Epidermal melanocyte (primary cell): ENCODE measurements around the gene CLEC3A.
"Not testable (repeated sequence)": the region's sequence is repeated elsewhere in the genome, so short reads cannot be mapped to it uniquely, and the experiment has no call there.

Source experiments
- DNase-seq: peaks from one replicate; pipeline ENCODE4 v3.0.0; 2011; ENCODE audit warnings: low spot score; ENCODE audit not compliant: insufficient read length

The CLEC3A gene, protein sequence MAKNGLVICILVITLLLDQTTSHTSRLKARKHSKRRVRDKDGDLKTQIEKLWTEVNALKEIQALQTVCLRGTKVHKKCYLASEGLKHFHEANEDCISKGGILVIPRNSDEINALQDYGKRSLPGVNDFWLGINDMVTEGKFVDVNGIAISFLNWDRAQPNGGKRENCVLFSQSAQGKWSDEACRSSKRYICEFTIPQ

DNA sequence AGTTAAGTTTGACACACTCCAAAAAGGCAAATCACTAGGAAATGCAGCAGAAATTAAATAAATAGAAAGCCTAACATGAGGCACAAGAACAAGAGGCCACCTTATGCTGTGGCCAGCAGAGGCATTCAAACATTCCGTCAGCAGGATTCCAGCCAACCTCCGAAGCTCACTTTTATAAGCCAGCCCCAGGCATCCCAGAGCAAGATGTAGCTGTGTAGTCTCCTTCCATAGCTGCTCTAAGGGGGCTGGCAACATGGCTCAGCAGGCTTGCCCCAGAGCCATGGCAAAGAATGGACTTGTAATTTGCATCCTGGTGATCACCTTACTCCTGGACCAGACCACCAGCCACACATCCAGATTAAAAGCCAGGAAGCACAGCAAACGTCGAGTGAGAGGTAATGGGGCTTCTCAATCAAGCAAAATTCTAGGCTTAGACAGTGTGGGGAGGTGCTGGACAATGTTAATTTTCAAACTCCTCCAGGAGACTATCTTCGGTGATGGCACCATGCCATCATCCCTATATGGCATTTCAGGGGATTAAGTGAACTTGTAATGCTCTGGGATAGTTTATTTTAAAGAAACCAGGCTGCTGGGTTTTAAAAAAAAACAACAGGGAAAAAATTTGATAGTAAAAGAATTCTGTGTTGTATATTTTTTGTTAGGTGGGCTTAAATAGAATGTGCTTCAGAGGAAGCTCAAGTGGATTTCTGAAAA, at the start of gene CLEC3A:
Gene CLEC3A, plus strand, starts transcription at position 202 of the 714 bp plus-strand sequence. Its CDS starts 79 bp downstream, at position 281.
- no peak for DNase-seq

- no peak for DNase-seq
These were observed 47.5 kb upstream of the CLEC3A start for GRCh38 chr16:77974883-77975282.

DNA sequence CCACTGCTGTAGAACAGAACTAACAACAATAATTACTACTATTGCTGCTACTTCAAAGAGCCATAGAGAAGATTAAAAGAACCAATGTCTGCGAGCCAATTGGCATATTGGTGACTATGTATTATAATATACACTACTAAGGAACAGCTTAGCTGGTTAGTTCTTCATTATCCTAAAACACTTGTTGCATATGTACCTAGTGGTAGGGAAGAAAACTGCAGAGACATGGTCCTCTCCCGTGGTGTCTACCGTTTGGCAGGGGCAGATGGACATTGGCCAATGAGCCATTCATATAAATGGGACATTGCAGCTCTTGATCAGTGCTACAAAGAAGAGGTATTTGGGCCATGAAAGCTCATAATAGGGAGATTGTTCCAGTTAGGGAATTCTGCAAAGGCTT, 46.4 kb upstream of the CLEC3A start:
- no peak for DNase-seq

DNA sequence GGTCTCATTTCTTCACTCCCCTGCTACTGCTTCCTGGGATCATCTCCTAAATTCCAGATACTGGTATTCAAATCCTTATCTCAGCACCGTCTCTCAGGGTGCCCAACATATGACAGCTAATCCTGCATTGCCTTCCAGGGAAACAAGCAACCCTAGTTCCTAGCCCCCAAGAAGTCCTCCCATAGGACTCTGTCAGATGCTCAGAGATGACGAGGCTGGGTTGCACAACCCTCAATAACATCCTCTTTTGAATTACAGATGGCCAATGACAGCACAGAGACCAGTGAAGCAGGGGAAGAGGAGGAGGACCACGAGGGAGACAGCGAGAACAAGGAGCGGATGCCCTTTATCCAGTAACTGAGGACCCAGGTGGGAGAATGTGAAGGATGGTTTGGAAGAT, 45.0 kb upstream of the CLEC3A start:
- DNase-seq: no peak

DNA sequence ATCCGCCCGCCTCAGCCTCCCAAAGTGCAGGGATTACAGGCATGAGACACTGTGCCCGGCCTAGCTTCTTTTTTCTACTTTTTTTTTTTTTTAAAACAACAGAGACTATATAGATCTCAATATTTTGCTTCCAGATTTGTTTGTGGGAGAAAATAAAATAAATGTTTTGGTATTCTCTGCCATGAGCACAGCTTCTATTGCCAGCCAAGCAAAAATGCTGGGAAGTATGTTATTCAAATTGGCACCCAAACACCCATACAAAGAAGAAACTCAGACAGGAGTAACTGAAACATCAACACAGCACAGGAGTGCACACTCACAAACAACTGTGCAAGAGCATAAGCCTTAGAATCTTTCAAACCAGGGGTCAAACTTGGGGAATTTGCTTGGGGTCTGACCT, 37.2 kb upstream of the CLEC3A start:
- DNase-seq: no peak

DNA sequence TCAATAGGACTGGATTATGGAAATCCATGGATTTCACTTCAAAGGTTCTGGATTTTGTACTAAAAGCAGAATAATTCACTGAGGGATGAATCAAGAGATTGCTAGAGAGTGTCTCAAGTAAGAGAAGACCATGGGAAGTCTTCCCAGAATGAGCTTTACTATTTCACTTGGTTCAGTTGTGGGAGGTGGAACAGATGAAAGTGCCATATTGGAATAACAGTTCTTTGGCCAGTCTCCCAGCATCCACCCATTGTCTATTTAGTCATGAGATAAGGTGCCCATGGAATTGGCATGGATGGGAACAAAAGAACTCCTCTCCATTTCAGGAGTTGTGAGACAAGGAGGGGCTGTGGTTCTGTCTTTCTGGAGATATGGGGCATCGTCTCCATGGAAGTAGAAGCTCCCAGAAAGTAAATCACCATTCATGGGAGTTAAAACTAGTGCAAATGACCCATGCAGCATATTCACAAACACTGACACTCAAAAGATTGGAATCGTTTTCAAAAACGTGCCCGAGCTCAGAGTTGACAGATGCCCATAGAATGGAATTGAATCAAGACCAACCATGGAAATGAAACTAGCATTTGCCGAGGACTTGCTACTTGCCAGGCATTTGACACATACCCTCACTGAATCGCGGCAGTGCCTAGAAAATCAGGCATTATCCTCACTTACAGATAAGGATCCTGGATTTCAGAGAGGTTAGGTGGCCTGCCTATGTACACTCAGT, 36.2 kb upstream of the CLEC3A start:
- no peak for DNase-seq

GRCh38 chr16:77987810-77988209, 34.5 kb upstream of the CLEC3A start:
- no peak for DNase-seq

- no peak for DNase-seq
These were observed 32.5 kb upstream of the CLEC3A start for GRCh38 chr16:77989846-77990245.

GRCh38 chr16:77991701-77992100, 30.6 kb upstream of the CLEC3A start:
- no peak for DNase-seq

DNA sequence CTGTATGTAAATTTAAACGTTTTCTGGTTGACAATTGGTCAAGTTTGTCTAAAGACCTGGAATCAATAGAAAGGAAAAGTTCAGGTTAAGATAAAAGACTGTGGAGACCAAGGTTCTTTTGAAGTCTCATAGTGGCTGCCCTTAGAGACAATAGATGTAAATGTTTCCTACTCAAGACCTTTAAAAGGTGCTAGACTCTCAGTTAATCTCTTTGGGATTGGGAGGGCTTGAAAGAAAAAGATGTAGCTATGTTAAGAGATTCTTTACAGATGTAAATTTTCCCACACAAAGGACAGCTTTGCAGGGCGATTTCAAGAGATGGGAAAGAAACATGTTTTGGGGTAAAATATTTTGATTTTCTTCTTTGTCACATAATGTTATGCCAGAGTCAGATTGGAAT, 30.0 kb upstream of the CLEC3A start:
- DNase-seq: not testable (repeated sequence)

- DNase-seq: peak; percentile 34
These were observed 29.0 kb upstream of the CLEC3A start for GRCh38 chr16:77993111-77993985.

DNA sequence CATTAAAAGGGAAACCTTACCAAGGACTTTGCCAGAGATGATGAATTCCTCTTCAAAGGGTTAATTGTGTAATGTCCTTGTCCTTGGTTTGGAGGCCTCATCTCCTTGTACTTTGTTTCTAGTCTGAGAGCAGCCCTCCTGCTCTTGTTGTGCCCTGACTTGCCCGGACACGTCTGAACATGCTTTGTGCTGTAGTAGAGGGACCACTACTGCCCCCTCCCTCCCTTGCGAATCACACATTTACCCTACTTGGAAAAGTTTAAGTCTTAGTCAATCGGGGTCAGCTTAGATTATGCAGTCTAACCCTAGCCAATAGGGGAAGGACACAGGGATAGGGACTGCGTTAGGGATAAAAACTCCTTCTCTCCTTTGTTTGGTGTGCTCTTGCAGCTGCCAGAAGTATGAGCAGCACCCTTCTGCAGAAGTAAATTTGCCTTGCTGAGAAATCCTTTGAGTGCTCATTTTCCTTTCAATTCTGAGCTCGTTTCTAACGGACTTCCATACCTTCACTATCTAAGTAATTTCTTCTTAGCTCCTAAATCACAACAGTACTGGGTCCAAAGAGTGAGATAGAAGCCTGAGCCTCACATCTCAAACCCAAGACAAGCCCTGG, 26.4 kb upstream of the CLEC3A start:
- no peak for DNase-seq

GRCh38 chr16:77998350-77999023, 23.9 kb upstream of the CLEC3A start:
- DNase-seq: no peak

DNA sequence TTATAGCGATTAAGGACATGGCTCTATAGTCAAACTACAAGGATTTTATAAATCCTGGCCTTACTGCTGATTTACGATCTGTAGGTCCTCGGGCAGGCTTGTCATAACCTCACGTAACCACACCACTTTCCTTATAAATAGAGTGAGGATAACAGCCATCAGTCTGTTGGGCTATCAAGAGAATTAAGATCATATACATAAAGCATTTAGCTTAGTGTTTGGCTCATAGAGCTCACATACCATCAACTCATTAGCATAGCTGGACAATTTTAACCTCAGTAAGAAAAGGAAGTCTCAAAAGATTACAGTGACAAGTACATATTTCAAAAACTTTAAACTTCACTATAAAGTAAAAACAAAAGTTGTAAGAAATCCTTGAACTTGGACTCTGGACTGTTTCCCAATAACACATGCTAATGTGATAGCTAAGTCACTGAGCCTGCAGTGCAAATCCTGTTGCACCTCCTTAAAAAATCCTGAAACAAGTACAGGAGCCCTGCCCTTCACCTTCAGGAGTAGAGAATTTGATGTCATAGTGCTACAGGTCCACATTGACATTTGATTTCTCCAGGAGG, 20.8 kb upstream of the CLEC3A start:
- no peak for DNase-seq

- peak; percentile 55 for DNase-seq
These were observed 19.3 kb upstream of the CLEC3A start for GRCh38 chr16:78002915-78003538.

DNA sequence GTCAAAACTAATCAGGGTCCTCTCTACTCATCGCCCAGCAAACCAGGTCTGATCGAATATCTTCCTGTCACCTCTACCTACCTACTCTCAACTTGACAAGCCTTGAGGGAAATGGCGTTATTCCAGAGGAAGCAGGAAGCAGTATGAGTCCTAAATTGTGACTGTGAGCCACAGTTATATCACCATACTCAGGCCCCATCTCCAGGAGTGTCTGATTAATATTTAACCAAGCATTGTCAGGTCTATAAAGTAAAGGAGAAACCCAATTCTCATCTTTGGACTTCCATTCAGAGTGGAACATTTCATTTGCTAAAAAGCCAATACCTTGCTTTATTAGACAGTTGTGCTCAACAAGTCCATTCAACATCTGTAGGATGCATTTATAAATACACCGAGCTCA, 17.8 kb upstream of the CLEC3A start:
- DNase-seq: no peak

DNA sequence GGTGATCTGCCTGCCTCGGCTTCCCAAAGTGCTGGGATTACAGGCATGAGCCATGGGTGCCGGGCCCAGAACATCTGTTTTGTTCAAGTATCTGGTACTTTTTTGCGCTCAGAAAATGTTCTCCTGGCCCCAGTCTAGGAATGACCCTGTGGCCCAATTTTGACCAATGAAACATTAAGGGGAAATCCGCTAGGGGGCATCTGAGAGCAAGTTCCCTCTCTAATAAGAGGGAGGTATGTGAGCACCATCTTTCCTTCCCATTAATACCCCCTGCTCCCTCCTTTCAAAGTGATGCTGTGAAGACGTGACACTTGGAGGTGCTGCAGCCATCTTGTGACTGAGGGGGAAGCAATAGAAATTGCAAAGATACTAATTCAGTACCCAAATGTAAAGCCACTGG, 16.5 kb upstream of the CLEC3A start:
- DNase-seq: no peak

- no peak for DNase-seq
These were observed 15.2 kb upstream of the CLEC3A start for GRCh38 chr16:78007121-78007520.

- no peak for DNase-seq
These were observed 1.8 kb downstream of the CLEC3A start for GRCh38 chr16:78024159-78024558.

- no peak for DNase-seq
These were observed 3.3 kb downstream of the CLEC3A start for GRCh38 chr16:78025631-78026030.
